Skeletal muscle tissue (tissue), 4 donors: Measurements from ENCODE around the gene CITED4. TPM values are rescaled to one million over a fixed set of nuclear protein-coding genes. Genes with fewer than 3 reads are reported as not detected.

Experiments used
- H3K27ac ChIP-seq: one replicate; pipeline ENCODE4 v1.7.0; 2013; ENCODE audit warnings: mild to moderate bottlenecking, low read depth, low read length, inconsistent platforms
- H3K27me3 ChIP-seq, 3 donors: one replicate each; pipeline ENCODE4 v1.7.0; 2013; ENCODE audit warnings: low read length in 3 of 3; ENCODE audit not compliant: control insufficient read depth in 3 of 3, insufficient read depth in 3 of 3
- H3K36me3 ChIP-seq, 3 donors: one replicate each; pipeline ENCODE4 v1.7.0; 2013; ENCODE audit warnings: low read length in 3 of 3; ENCODE audit not compliant: control insufficient read depth in 3 of 3, insufficient read depth in 3 of 3
- H3K4me1 ChIP-seq, 3 donors: one replicate each; pipeline ENCODE4 v1.7.0; 2013; ENCODE audit warnings: low read length in 3 of 3, mild to moderate bottlenecking in 3 of 3; ENCODE audit not compliant: control insufficient read depth in 3 of 3, insufficient read depth in 3 of 3
- H3K4me3 ChIP-seq, 3 donors: one replicate each; pipeline ENCODE4 v1.7.0; 2013; ENCODE audit warnings: low read length in 3 of 3
- H3K9ac ChIP-seq, 3 donors: one replicate each; pipeline ENCODE4 v1.7.0; 2013; ENCODE audit warnings: low read length in 3 of 3, mild to moderate bottlenecking in 3 of 3, moderate library complexity in 2 of 3, low read depth in 1 of 3
- H3K9me3 ChIP-seq, 3 donors: one replicate each; pipeline ENCODE4 v1.7.0; 2013; ENCODE audit warnings: low read length in 3 of 3; ENCODE audit not compliant: control insufficient read depth in 3 of 3
- total RNA-seq: library from RNA; depleted of rRNA; stranded (reverse); fragments of >200 nt; gene quantifications from one replicate; pipeline ENCODE4 v1.2.3, GENCODE V29; 2014
- donor health status: Osteomylitis.

The CITED4 gene
- total RNA-seq, 1 donor from 2014 or later, result 1.6 TPM

DNA sequence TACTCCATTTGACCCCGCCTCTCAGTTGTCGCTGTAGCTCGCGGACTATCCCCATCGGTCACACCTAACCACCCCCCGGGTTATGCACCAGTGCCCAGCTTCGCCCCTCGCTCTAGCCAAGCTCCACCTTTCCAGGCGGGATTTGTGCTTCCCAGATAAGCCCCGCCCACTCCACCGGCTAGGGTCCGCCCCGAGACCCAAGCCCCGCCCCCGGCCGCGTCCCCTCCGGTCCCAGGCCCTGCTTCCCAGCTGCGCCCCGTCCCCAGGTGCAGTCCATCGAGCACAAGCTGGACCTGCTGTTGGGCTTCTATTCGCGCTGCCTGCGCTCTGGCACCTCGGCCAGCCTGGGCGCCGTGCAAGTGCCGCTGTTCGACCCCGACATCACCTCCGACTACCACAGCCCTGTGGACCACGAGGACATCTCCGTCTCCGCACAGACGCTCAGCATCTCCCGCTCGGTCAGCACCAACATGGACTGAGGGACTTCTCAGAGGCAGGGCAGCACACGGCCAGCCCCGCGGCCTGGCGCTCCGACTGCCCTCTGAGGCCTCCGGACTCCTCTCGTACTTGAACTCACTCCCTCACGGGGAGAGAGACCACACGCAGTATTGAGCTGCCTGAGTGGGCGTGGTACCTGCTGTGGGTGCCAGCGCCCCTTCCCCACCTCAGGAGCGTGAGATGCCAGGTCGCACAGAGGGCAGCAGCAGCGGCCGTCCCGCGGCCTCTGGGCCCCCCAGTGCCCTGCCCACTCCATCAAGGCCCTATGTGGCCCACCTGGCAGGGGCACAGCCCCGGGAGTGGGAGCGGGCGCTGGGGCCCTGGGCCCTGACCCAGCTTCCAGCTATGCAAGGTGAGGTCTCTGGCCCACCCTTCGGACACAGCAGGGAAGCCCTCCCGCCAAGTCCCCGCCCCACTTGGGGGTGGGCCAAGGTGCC lies 23.9 kb downstream of the CITED4 start:
- peaks cover 3 to 10% (median 5%) of the 10 kb centered on the region in 3 donors for H3K36me3 ChIP-seq
- no peaks in the 10 kb centered on the region for H3K4me1 ChIP-seq
- no peak overlapping the region for H3K27ac ChIP-seq
- no peaks in the 10 kb centered on the region for H3K27me3 ChIP-seq
- H3K9me3 ChIP-seq, result peaks cover 0 to 4% (median 0%) of the 10 kb centered on the region in 3 donors
- no peak overlapping the region for H3K9ac ChIP-seq
- no peak overlapping the region for H3K4me3 ChIP-seq

DNA sequence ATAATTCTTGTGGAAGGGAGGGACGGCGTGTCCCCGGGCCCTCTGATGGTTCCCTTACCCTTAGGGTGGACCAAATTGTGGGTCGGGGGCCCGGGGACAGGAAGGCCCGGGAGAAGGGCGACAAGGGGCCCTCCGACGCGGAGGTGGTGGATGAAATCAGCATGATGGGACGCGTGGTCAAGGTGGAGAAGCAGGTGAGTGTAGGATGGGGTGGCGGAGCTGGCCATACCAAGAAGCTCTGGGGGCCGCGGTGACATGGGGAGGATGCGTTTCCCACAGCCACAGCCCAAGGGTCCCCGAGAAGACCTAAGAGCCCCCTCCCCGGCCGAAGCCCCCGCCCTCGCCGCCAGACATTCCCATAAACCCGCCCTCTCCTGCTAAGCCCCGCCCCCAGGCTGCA lies 24.6 kb downstream of the CITED4 start:
- peaks cover 0 to under 1% (median 0%) of the 10 kb centered on the region in 3 donors for H3K9me3 ChIP-seq
- H3K27me3 ChIP-seq, result no peaks in the 10 kb centered on the region
- H3K4me3 ChIP-seq, result no peak overlapping the region
- no peak overlapping the region for H3K27ac ChIP-seq
- peaks cover 3 to 10% (median 5%) of the 10 kb centered on the region in 3 donors for H3K36me3 ChIP-seq
- H3K4me1 ChIP-seq, result no peaks in the 10 kb centered on the region
- H3K9ac ChIP-seq, result no peak overlapping the region

- Histone ChIP-seq H3K27me3 (no peaks in the 10 kb centered on the region), H3K4me3 (no peak overlapping the region), H3K4me1 (no peaks in the 10 kb centered on the region), H3K9ac (no peak overlapping the region), H3K27ac (no peak overlapping the region), H3K9me3 (no peaks in the 10 kb centered on the region), H3K36me3 (peaks cover 4 to 10% (median 5%) of the 10 kb centered on the region in 3 donors)
Observed at GRCh38 chr1:40836283-40836682, 25.9 kb downstream of the CITED4 start.

GRCh38 chr1:40834968-40835545 lies 27.1 kb downstream of the CITED4 start:
- Histone ChIP-seq H3K36me3 (peaks cover 4 to 10% (median 10%) of the 10 kb centered on the region in 3 donors), H3K27ac (no peak overlapping the region), H3K27me3 (no peaks in the 10 kb centered on the region), H3K9me3 (no peaks in the 10 kb centered on the region), H3K4me3 (no peak overlapping the region), H3K9ac (no peak overlapping the region), H3K4me1 (no peaks in the 10 kb centered on the region)

DNA sequence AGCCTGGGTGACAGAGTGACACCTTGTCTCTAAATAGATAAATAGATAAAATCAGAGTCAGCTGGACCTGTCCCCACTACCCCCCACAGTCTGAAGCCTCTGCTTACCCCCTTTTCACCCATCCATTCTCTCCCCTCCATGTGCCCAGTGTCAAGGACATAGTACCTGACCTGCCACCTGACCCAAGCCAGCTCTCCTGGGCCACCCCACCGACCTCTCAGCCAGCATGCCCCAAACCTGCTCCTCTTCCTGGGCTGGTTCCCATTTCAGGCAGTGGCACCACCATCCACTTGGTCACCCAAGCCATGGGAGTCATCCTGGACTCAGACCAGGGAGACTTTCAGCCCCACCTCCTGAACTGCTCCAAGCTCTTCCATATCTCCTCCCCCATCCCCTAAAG lies 28.2 kb downstream of the CITED4 start:
- H3K4me3 ChIP-seq, result no peak overlapping the region
- no peaks in the 10 kb centered on the region for H3K27me3 ChIP-seq
- peaks cover 4 to 10% (median 10%) of the 10 kb centered on the region in 3 donors for H3K36me3 ChIP-seq
- no peak overlapping the region for H3K27ac ChIP-seq
- no peaks in the 10 kb centered on the region for H3K4me1 ChIP-seq
- no peaks in the 10 kb centered on the region for H3K9me3 ChIP-seq
- H3K9ac ChIP-seq, result peak overlapping the region in 1 of 3 donors; percentile 8

GRCh38 chr1:40831001-40831732 lies 31.0 kb downstream of the CITED4 start:
- Histone ChIP-seq H3K36me3 (peaks cover 4 to 10% (median 6%) of the 10 kb centered on the region in 3 donors), H3K4me1 (no peaks in the 10 kb centered on the region), H3K27me3 (no peaks in the 10 kb centered on the region), H3K9ac (no peak overlapping the region), H3K9me3 (no peaks in the 10 kb centered on the region), H3K4me3 (no peak overlapping the region), H3K27ac (no peak overlapping the region)

GRCh38 chr1:40830419-40830943 lies 31.7 kb downstream of the CITED4 start:
- no peak overlapping the region for H3K4me3 ChIP-seq
- no peaks in the 10 kb centered on the region for H3K4me1 ChIP-seq
- H3K27ac ChIP-seq, result no peak overlapping the region
- H3K27me3 ChIP-seq, result no peaks in the 10 kb centered on the region
- H3K36me3 ChIP-seq, result peaks cover 2 to 5% (median 4%) of the 10 kb centered on the region in 3 donors
- no peak overlapping the region for H3K9ac ChIP-seq
- no peaks in the 10 kb centered on the region for H3K9me3 ChIP-seq

DNA sequence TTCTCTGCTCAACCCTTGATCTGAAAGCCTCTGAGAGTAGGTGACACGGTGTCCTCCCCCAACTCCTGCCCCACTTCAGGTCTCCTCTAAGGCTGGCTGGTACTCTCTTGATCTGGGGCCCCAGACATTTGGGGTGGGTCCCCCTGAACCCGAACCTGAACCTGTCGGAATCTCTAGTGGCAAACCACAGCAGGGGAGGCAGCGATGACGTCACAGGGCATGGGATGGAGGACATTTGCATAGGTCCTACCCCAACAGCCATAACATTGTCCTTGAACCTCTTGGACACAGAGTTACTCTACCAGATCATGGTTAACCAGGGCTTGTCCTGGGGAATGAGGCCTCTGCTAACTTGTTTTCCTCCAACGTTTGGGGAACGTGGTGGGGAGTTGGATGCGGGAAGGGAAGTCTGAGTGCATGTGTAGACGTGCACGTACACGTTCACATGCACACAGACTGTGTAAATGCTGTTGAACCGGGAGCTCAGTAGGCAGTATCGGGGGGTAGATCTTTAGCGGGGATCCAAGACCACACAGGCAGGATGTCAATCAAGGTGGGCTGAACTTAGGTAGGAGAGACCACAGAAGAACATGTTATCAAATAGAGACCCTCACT lies 32.4 kb downstream of the CITED4 start:
- Histone ChIP-seq H3K4me3 (no peak overlapping the region), H3K27me3 (no peaks in the 10 kb centered on the region), H3K9me3 (no peaks in the 10 kb centered on the region), H3K36me3 (peaks cover 0 to 4% (median 2%) of the 10 kb centered on the region in 3 donors), H3K4me1 (no peaks in the 10 kb centered on the region), H3K9ac (no peak overlapping the region), H3K27ac (no peak overlapping the region)

DNA sequence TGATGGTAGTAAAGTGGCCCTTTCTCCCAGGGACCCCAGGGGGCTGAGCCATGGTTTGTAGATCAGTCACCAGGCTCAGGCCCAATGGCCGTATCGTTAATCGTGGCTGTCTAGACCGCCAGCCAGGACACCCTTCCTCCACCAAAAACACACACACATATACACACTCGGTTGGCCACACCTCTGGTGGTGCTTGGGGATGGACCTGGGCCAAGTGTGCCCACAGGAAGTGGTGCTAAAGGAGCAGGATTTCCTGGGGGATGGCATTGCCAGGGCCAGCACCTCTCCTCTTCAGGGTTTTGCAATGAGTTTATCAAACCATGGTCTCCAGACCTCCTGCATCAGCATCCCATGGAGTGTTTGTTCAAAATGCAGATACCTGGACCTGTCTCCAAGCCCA lies 36.2 kb downstream of the CITED4 start:
- H3K27ac ChIP-seq, result no peak overlapping the region

More for the DNA sequence above, 36.2 kb downstream of the CITED4 start:
- Histone ChIP-seq H3K27me3 (no peaks in the 10 kb centered on the region), H3K4me1 (peaks cover 0 to 5% (median 2%) of the 10 kb centered on the region in 3 donors), H3K9ac (no peak overlapping the region), H3K9me3 (no peaks in the 10 kb centered on the region), H3K36me3 (peaks cover 0 to 5% (median 4%) of the 10 kb centered on the region in 3 donors), H3K4me3 (no peak overlapping the region)
